Sigmoid colon (tissue), 4 donors: ENCODE data around the gene ADCY2.
A peak's percentile ranks its signal among the peaks of the same experiment; 100 is the strongest.

Experiments used
- CTCF ChIP-seq, 4 experiments: fragments of 450-650 bp in 3 of 4; fragments of 200-600 bp in 1 of 4; IDR thresholded peaks; one replicate each; pipeline ENCODE4 v1.5.1; 2016 to 2019; ENCODE audit warnings: antibody characterized with exemption in 4 of 4, mild to moderate bottlenecking in 3 of 4, moderate library complexity in 2 of 4
- EP300 ChIP-seq, 4 donors: sonication (generic); formaldehyde crosslinking; IDR thresholded peaks; one replicate each; pipeline ENCODE4 v1.6.1; 2017; ENCODE audit warnings: antibody characterized with exemption in 4 of 4
- POLR2A ChIP-seq, 2 donors: fragments of 450-650 bp; IDR thresholded peaks; one replicate each; pipeline ENCODE4 v1.6.1; 2016; ENCODE audit warnings: antibody characterized with exemption in 2 of 2, mild to moderate bottlenecking in 2 of 2, moderate library complexity in 2 of 2
- POLR2AphosphoS5 ChIP-seq, 4 donors: sonication (generic); formaldehyde crosslinking; IDR thresholded peaks; one replicate each; pipeline ENCODE4 v1.6.1; 2017; ENCODE audit warnings: antibody characterized with exemption in 4 of 4

GRCh38 chr5:7868773-7869473, 473.0 kb downstream of the ADCY2 start, which contains the start of the genes FASTKD3 and MTRR:
- TF ChIP-seq CTCF (IDR thresholded peaks at IDR 0.05) (no peak), POLR2A (IDR thresholded peaks at IDR 0.05) (peak; percentile 48 to 79), EP300 (IDR thresholded peaks at IDR 0.05) (peak in 1 of 4 donors; percentile 37), POLR2AphosphoS5 (IDR thresholded peaks at IDR 0.05) (peak; percentile 74 to 92 (median 89))
